ENCODE measurements around the gene ERC1. TPM values are rescaled to one million over a fixed set of nuclear protein-coding genes. Genes with fewer than 3 reads are reported as not detected.

Gene ERC1
- total RNA-seq, 1 experiment from 2014 or later = 40.4 TPM

- in situ Hi-C loops (cut with HindIII; ENCODE audit: low pct_unique_long_range_greater_than_20kb, low sequenced_read_pairs) = no loop called here
- Histone ChIP-seq H3K27ac (ENCODE audit: low read length) (no peak overlapping the region), H3K4me3 (ENCODE audit: low read depth in 2 of 2, low read length in 2 of 2) (no peak overlapping the region), H3K36me3 (ENCODE audit: control insufficient read depth, insufficient read depth, low read length) (no peaks in the 10 kb centered on the region), H3K9me3 (ENCODE audit: control insufficient read depth, insufficient read depth, low read depth, low read length) (no peaks in the 10 kb centered on the region), H3K27me3 (ENCODE audit: control insufficient read depth, insufficient read depth, low read length) (no peaks in the 10 kb centered on the region), H3K4me1 (ENCODE audit: control insufficient read depth, insufficient read depth, low read length) (no peaks in the 10 kb centered on the region)
- ATAC-seq (no peak), DNase-seq (ENCODE audit: low read depth, low spot score) (no peak)
- BruUV-seq (replicated peaks) = no TSS peak
- ChIA-PET POLR2A (no interaction called here), CTCF (no interaction called here)
- intact Hi-C loops (cut with micrococcal nuclease; ENCODE audit: unreplicated experiment) = no loop called here
- TF ChIP-seq SIN3A (IDR thresholded peaks at IDR 0.05; ENCODE audit: borderline replicate concordance, insufficient read depth, low read depth, low read length) (no peak), REST (IDR thresholded peaks at IDR 0.05; ENCODE audit: insufficient read depth in 1 of 2, low read depth in 2 of 2, low read length in 1 of 2) (no peak), CTCF (IDR thresholded peaks at IDR 0.05) (no peak), TCF7L2 (IDR thresholded peaks at IDR 0.05; ENCODE audit: low read depth, low read length) (no peak), POLR2AphosphoS5 (IDR thresholded peaks at IDR 0.05; ENCODE audit: low read depth, low read length) (no peak)
Observed at GRCh38 chr12:1448336-1448735, 457.3 kb downstream of the ERC1 start.

DNA sequence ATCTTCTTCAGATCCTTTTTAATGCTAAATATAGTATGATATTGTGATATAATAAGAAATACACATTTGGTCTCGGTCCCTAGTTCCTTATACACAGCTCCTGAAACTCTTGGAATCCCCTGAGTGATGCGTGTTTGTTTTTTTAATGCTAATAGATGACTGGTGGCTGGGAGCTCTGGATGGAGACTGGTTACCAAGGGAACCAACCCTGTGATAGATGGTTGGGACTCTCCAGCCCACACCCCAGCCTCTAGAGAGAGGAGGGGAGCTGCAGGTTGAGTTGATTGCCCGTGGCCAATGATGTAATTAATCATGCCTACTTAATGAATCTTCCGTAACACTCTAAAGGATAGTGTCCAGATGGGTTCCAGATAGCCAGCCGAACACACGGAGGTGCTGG lies 462.8 kb downstream of the ERC1 start:
- ATAC-seq (no peak), DNase-seq (ENCODE audit: low read depth, low spot score) (no peak)
- in situ Hi-C loops (cut with HindIII; ENCODE audit: low pct_unique_long_range_greater_than_20kb, low sequenced_read_pairs) (no loop called here), intact Hi-C loops (cut with micrococcal nuclease; ENCODE audit: unreplicated experiment) (no loop called here)
- no TSS peak for BruUV-seq (replicated peaks)
- Histone ChIP-seq H3K27ac (ENCODE audit: low read length) (no peak overlapping the region), H3K4me3 (ENCODE audit: low read depth in 2 of 2, low read length in 2 of 2) (no peak overlapping the region), H3K9me3 (ENCODE audit: control insufficient read depth, insufficient read depth, low read depth, low read length) (no peaks in the 10 kb centered on the region), H3K36me3 (ENCODE audit: control insufficient read depth, insufficient read depth, low read length) (no peaks in the 10 kb centered on the region), H3K4me1 (ENCODE audit: control insufficient read depth, insufficient read depth, low read length) (no peaks in the 10 kb centered on the region), H3K27me3 (ENCODE audit: control insufficient read depth, insufficient read depth, low read length) (no peaks in the 10 kb centered on the region)
- ChIA-PET CTCF (no interaction called here), POLR2A (no interaction called here)
- TF ChIP-seq POLR2AphosphoS5 (IDR thresholded peaks at IDR 0.05; ENCODE audit: low read depth, low read length) (no peak), REST (IDR thresholded peaks at IDR 0.05; ENCODE audit: insufficient read depth in 1 of 2, low read depth in 2 of 2, low read length in 1 of 2) (no peak), SIN3A (IDR thresholded peaks at IDR 0.05; ENCODE audit: borderline replicate concordance, insufficient read depth, low read depth, low read length) (no peak), TCF7L2 (IDR thresholded peaks at IDR 0.05; ENCODE audit: low read depth, low read length) (no peak), CTCF (IDR thresholded peaks at IDR 0.05) (no peak)
